CD14-positive monocyte (primary cell): ENCODE results near the gene TNNI2. TPM values are rescaled to one million over a fixed set of nuclear protein-coding genes. Genes with fewer than 3 reads are reported as not detected.
"Not testable (repeated sequence)": the region's sequence is repeated elsewhere in the genome, so short reads cannot be mapped to it uniquely, and the experiment has no call there.

Experiments
- DNase-seq, 3 donors: peaks; one replicate each; pipeline ENCODE4 v3.0.0-alpha.2; 2011 to 2022
- H2AFZ ChIP-seq: 2 replicates; pipeline ENCODE4 v1.6.0; 2012; ENCODE audit warnings: mild to moderate bottlenecking, low read depth, low read length, inconsistent platforms; ENCODE audit not compliant: insufficient read depth, poor library complexity, severe bottlenecking
- H3K27ac ChIP-seq, 2 donors: 1 replicate in 1 of 2; 2 replicates in 1 of 2; pipeline ENCODE4 v1.5.1; 2012 to 2013; ENCODE audit warnings: low read length in 2 of 2, control low read depth in 1 of 2, inconsistent platforms in 1 of 2, low read depth in 1 of 2, mild to moderate bottlenecking in 1 of 2
- H3K27me3 ChIP-seq, 2 donors: one replicate each; pipeline versions ENCODE4 v1.6.0 to v1.6.1; 2011 to 2013; ENCODE audit warnings: low read length in 2 of 2; ENCODE audit not compliant: control insufficient read depth in 2 of 2, insufficient read depth in 2 of 2
- H3K36me3 ChIP-seq, 2 donors: replicated peaks in 1 of 2; 1 replicate in 1 of 2; 2 replicates in 1 of 2; pipeline versions ENCODE4 v1.5.1 to v1.6.1; 2012 to 2013; ENCODE audit warnings: low read length in 2 of 2, control low read depth in 1 of 2, inconsistent platforms in 1 of 2, mild to moderate bottlenecking in 1 of 2; ENCODE audit not compliant: insufficient read depth in 2 of 2, control insufficient read depth in 1 of 2
- H3K4me1 ChIP-seq, 2 donors: 1 replicate in 1 of 2; 2 replicates in 1 of 2; pipeline versions ENCODE4 v1.5.1 to v1.6.1; 2012 to 2013; ENCODE audit warnings: low read length in 2 of 2, control low read depth in 1 of 2, inconsistent platforms in 1 of 2, mild to moderate bottlenecking in 1 of 2, moderate library complexity in 1 of 2; ENCODE audit not compliant: insufficient read depth in 2 of 2, control insufficient read depth in 1 of 2
- H3K4me2 ChIP-seq: replicated peaks from 2 replicates; pipeline ENCODE3; 2012; ENCODE audit warnings: low read length, moderate library complexity, mild to moderate bottlenecking; ENCODE audit not compliant: poor library complexity, severe bottlenecking; ENCODE audit errors: extremely low read depth
- H3K4me3 ChIP-seq, 3 experiments: fragments of 200-600 bp in 1 of 3; sonication (generic) in 1 of 3; replicated peaks in 1 of 3; 1 replicate in 2 of 3; 2 replicates in 1 of 3; pipeline ENCODE4 v1.5.1; 2011 to 2013; ENCODE audit warnings: low read length in 3 of 3, mild to moderate bottlenecking in 3 of 3, control low read depth in 2 of 3, low read depth in 2 of 3, inconsistent platforms in 1 of 3, moderate library complexity in 1 of 3
- H3K79me2 ChIP-seq: 2 replicates; pipeline ENCODE4 v1.6.0; 2012; ENCODE audit warnings: mild to moderate bottlenecking, control low read depth, inconsistent platforms, low read length, moderate library complexity; ENCODE audit not compliant: insufficient read depth
- H3K9ac ChIP-seq: 2 replicates; pipeline ENCODE4 v1.6.0; 2017; ENCODE audit warnings: low read length, mild to moderate bottlenecking; ENCODE audit not compliant: insufficient read depth, poor library complexity, severe bottlenecking
- H3K9me3 ChIP-seq, 2 donors: replicated peaks in 1 of 2; 1 replicate in 1 of 2; 2 replicates in 1 of 2; pipeline versions ENCODE4 v1.5.1 to v1.6.1; 2012 to 2013; ENCODE audit warnings: low read length in 2 of 2, control low read depth in 1 of 2; ENCODE audit not compliant: control insufficient read depth in 1 of 2, insufficient read depth in 1 of 2
- H4K20me1 ChIP-seq: 2 replicates; pipeline ENCODE4 v1.6.0; 2012; ENCODE audit warnings: mild to moderate bottlenecking, low read length, control low read depth, moderate library complexity; ENCODE audit not compliant: insufficient read depth
- H3K27ac Mint-ChIP-seq, 7 donors: one replicate each; pipeline ENCODE4 v1.8.0; 2020; ENCODE audit warnings: mild to moderate bottlenecking in 7 of 7, mixed read lengths in 7 of 7, moderate library complexity in 6 of 7, inconsistent platforms in 2 of 7
- H3K27me3 Mint-ChIP-seq, 3 donors: one replicate each; pipeline ENCODE4 v1.8.0; 2021 to 2022; ENCODE audit warnings: low read depth in 3 of 3, mild to moderate bottlenecking in 3 of 3, mixed read lengths in 3 of 3, moderate library complexity in 3 of 3, inconsistent platforms in 1 of 3
- H3K36me3 Mint-ChIP-seq, 2 donors: one replicate each; pipeline ENCODE4 v1.8.0; 2020; ENCODE audit warnings: mixed read lengths in 2 of 2, inconsistent platforms in 1 of 2, mild to moderate bottlenecking in 1 of 2
- H3K4me1 Mint-ChIP-seq: one replicate; pipeline ENCODE4 v1.8.0; 2020; ENCODE audit warnings: mild to moderate bottlenecking, mixed read lengths
- H3K4me3 Mint-ChIP-seq, 2 donors: one replicate each; pipeline ENCODE4 v1.8.0; 2020; ENCODE audit warnings: mild to moderate bottlenecking in 2 of 2, mixed read lengths in 2 of 2, moderate library complexity in 1 of 2
- H3K9me3 Mint-ChIP-seq, 7 donors: one replicate each; pipeline ENCODE4 v1.8.0; 2020 to 2022; ENCODE audit warnings: mixed read lengths in 7 of 7, mild to moderate bottlenecking in 6 of 7, moderate library complexity in 6 of 7, inconsistent platforms in 2 of 7
- WGBS: methylation state at CpG from one replicate; pipeline ENCODE4 v1.1.5; 2013; ENCODE audit warnings: missing lambda C conversion rate; ENCODE audit not compliant: insufficient coverage; 5-methylcytosine and 5-hydroxymethylcytosine counted together
- intact Hi-C, 2 donors: fragments of 100-400 bp; cut with micrococcal nuclease; formaldehyde crosslinking; loops; one replicate each; pipeline versions ENCODE4 v1.15.0 to v1.15.1; 2023
- polyA plus RNA-seq, 3 donors: library from polyadenylated mRNA; depleted of rRNA in 1 of 3; unstranded in 2 of 3; stranded (reverse) in 1 of 3; fragments of 300-500 nt in 2 of 3; fragments of >200 nt in 1 of 3; fragmentation: Illumina TruSeq in 2 of 3; gene quantifications; 1 replicate in 2 of 3; 2 replicates in 1 of 3; pipeline ENCODE4 v1.2.3, GENCODE V29; 2012 to 2021
- TF ChIP-seq, protein P1 (sequence below): fragments of 200-600 bp; IDR thresholded peaks from one replicate; pipeline ENCODE4 v1.8.0; 2022; ENCODE audit warnings: antibody characterized with exemption, mild to moderate bottlenecking

TNNI2 gene
- polyA plus RNA-seq, 3 donors: 11.4 to 45.8 (median 11.7) TPM

DNA sequence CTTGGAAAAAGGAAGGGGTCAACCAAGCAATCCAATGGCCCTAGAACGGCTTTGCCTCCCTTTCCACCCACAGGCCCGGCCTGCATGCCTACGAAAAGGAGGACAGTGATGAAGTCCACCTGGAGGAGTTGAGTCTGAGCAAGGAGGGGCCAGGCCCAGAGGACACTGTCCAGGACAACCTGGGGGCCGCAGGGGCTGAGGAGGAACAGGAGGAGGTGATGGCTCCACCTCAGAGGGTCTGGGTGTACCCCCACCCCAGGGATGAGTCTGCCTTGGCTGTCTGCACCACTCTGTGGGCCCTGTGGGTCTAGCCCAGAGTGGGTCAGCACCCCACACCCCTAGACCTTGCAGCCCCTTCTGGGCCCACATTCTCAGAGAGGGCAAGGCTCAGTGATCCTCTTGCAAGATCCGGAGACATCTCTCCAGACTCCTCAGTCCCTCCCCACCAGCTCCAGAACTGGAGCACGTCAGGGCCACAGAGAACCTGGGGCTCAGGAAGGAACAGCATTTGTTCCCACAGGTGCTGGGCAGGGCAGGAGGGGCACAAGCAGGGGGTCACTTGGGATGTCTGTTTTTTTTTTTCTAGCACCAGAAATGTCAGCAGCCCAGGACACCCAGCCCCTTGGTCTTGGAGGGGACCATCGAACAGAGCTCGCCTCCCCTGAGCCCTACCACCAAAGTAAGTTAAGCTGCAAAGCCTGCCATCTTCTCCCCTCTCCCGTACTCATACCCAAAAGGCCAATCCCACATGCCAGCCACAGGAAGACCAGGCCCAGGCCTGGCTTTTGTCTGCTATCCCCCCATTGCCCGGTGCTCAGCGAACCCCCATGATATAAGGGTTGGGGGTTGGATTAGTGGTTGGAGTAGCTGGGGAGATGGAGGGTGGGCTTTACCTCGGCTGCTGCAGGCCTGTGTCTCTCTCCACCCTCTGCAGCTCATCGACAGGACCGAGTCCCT is 44.8 kb downstream of the TNNI2 start:
- Histone ChIP-seq H3K36me3 (peaks cover 79 to 80% of the 10 kb centered on the region in 2 donors), H3K4me3 (no peak overlapping the region), H4K20me1 (peaks cover 100% of the 10 kb centered on the region), H3K4me1 (peaks cover 43 to 47% of the 10 kb centered on the region in 2 donors), H3K27ac (no peak overlapping the region), H3K79me2 (peaks cover 14% of the 10 kb centered on the region), H3K9ac (no peak overlapping the region), H3K4me2 (no peak overlapping the region), H3K27me3 (peaks cover 0 to 14% of the 10 kb centered on the region in 2 donors), H2AFZ (no peak overlapping the region), H3K9me3 (no peaks in the 10 kb centered on the region)
- WGBS: 81% methylated on average over 2 of the region's 14 CpGs
- Mint-ChIP-seq H3K4me1 (peaks cover 29% of the 10 kb centered on the region), H3K36me3 (peaks cover 21 to 31% of the 10 kb centered on the region in 2 donors), H3K9me3 (peaks cover 2 to 18% (median 4%) of the 10 kb centered on the region in 7 donors), H3K27me3 (peaks cover 10 to 21% (median 14%) of the 10 kb centered on the region in 3 donors), H3K4me3 (no peak overlapping the region), H3K27ac (no peak overlapping the region)
- intact Hi-C loops: loop anchor here (2.0 to 10.0 kb wide), 5 partner anchors 34 to 271 kb away; partner anchors contain the start of genes KRTAP5-6 (in 1 of the 2), TNNI2 (in 1 of the 2) and TNNT3 (in 1 of the 2)
- no peak for DNase-seq
- TF ChIP-seq, protein P1, sequence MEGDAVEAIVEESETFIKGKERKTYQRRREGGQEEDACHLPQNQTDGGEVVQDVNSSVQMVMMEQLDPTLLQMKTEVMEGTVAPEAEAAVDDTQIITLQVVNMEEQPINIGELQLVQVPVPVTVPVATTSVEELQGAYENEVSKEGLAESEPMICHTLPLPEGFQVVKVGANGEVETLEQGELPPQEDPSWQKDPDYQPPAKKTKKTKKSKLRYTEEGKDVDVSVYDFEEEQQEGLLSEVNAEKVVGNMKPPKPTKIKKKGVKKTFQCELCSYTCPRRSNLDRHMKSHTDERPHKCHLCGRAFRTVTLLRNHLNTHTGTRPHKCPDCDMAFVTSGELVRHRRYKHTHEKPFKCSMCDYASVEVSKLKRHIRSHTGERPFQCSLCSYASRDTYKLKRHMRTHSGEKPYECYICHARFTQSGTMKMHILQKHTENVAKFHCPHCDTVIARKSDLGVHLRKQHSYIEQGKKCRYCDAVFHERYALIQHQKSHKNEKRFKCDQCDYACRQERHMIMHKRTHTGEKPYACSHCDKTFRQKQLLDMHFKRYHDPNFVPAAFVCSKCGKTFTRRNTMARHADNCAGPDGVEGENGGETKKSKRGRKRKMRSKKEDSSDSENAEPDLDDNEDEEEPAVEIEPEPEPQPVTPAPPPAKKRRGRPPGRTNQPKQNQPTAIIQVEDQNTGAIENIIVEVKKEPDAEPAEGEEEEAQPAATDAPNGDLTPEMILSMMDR: no peak

DNA sequence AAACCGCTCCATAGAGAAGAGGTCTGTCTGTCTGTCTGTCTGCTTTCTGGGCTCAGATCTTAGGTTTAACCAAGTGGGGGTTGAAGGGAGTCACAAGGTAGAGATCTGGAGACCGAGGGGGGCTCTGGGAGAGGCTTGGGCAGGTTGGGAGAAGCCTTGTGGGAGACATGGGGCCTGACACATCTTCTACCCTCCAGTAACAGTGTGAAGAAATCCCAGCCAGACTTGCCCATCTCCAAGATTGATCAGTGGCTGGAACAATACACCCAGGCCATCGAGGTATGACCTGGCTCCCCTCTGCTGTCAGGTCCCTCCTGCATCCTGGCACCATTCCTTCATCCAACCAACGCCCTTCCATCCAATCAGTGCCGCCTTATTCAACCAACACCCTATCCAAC is 45.5 kb downstream of the TNNI2 start:
- Histone ChIP-seq H3K4me2 (no peak overlapping the region), H3K4me1 (peaks cover 50 to 53% of the 10 kb centered on the region in 2 donors), H3K36me3 (peaks cover 82 to 83% of the 10 kb centered on the region in 2 donors), H3K79me2 (peaks cover 7% of the 10 kb centered on the region), H3K9ac (no peak overlapping the region), H2AFZ (no peak overlapping the region), H3K9me3 (no peaks in the 10 kb centered on the region), H3K27me3 (peaks cover 0 to 20% of the 10 kb centered on the region in 2 donors), H4K20me1 (peaks cover 100% of the 10 kb centered on the region), H3K27ac (no peak overlapping the region), H3K4me3 (no peak overlapping the region)
- Mint-ChIP-seq H3K36me3 (peaks cover 15 to 24% of the 10 kb centered on the region in 2 donors), H3K9me3 (peaks cover 2 to 23% (median 7%) of the 10 kb centered on the region in 7 donors), H3K4me1 (peaks cover 23% of the 10 kb centered on the region), H3K4me3 (no peak overlapping the region), H3K27me3 (peaks cover 14 to 28% (median 19%) of the 10 kb centered on the region in 3 donors), H3K27ac (no peak overlapping the region)
- 100% methylated on average over 3 of the region's 5 CpGs for WGBS
- no peak for DNase-seq
- TF ChIP-seq, protein P1: no peak
- intact Hi-C loops: loop anchor here (5.0 to 10.0 kb wide), 4 partner anchors 33 to 270 kb away; partner anchors contain the start of genes KRTAP5-6 (in 1 of the 2), TNNI2 (in 1 of the 2) and TNNT3 (in 1 of the 2)

DNA sequence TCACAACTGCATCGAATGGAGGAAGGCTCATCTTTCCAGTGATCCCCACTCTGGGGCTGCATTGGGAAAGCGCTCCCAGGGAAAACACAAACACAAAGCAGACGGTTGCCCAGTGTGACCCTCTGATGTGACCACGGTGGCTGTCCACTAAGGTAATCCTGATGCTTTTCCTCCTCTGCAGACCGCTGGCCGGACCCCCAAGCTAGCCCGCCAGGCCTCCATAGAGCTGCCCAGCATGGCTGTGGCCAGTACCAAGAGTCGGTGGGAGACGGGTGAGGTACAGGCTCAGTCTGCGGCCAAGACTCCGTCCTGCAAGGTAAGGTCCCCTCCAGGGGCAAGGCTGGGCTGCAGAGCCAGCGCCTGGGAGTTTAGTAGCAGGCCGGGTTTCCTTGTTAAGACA is 47.8 kb downstream of the TNNI2 start:
- Mint-ChIP-seq H3K4me1 (peaks cover 21% of the 10 kb centered on the region), H3K9me3 (peaks cover 2 to 23% (median 7%) of the 10 kb centered on the region in 7 donors), H3K27me3 (peaks cover 18 to 50% (median 24%) of the 10 kb centered on the region in 3 donors)
- peaks cover 100% of the 10 kb centered on the region for H4K20me1 ChIP-seq
- H3K4me3 Mint-ChIP-seq, H3K9me3 ChIP-seq, H3K4me2 ChIP-seq, DNase-seq, H3K36me3 Mint-ChIP-seq, H3K27ac Mint-ChIP-seq, H3K9ac ChIP-seq, H3K79me2 ChIP-seq, H3K27ac ChIP-seq, H3K4me3 ChIP-seq, H2AFZ ChIP-seq: not testable (repeated sequence)
- intact Hi-C loops: loop anchor here (10.0 kb wide), 2 partner anchors 192 to 268 kb away; partner anchors contain the start of gene KRTAP5-6 (in 1 of the 2)
- peaks cover 0 to 26% of the 10 kb centered on the region in 2 donors for H3K27me3 ChIP-seq
- peaks cover 71 to 72% of the 10 kb centered on the region in 2 donors for H3K36me3 ChIP-seq
- H3K4me1 ChIP-seq: peaks cover 43 to 53% of the 10 kb centered on the region in 2 donors
- 96% methylated on average over 13 of the region's 13 CpGs for WGBS
